HG03565 (cell line): Measurements from ENCODE around the gene CRADD.

Experiments used
- ATAC-seq: cut with Tn5 transposase; IDR thresholded peaks from one replicate; pipeline ENCODE4 v1.9.1; 2021; ENCODE audit warnings: mild to moderate bottlenecking, moderate library complexity; ENCODE audit not compliant: unreplicated experiment

The CRADD gene

DNA sequence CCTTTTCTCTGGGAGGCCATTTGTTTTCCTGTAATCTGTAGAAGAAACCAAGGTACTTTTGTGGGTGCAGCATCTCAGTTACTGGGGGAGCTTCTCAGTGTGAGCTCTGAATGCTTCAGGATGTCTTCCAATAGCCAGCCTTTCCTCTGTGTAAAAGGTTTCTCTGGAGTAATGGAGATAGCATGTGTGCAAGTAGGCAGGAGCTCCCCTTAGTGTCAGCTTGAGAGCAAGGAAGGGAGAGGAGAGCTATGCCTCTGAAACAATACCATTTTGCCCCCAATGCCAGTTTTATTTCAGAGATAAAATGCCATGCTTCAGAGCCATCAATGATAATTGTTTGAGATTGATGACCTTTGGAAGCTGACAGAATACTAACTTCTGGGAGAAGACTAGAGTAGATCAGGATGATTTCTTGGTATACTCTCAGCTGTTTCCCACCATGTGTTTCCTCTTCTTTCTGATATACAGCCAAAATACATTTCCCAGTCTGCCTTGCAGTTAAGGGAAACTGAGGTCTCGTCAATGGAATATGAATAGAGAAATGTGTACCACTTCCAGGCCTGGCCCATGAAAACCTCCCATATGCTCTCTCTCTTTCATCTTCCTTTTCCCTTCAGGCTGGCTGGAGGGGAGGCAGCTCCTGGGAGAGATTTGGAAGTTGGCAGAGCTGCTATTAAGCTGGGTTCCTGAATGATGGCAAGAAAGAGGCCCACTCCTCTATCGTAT, 125.7 kb downstream of the CRADD start:
- no peak for ATAC-seq

DNA sequence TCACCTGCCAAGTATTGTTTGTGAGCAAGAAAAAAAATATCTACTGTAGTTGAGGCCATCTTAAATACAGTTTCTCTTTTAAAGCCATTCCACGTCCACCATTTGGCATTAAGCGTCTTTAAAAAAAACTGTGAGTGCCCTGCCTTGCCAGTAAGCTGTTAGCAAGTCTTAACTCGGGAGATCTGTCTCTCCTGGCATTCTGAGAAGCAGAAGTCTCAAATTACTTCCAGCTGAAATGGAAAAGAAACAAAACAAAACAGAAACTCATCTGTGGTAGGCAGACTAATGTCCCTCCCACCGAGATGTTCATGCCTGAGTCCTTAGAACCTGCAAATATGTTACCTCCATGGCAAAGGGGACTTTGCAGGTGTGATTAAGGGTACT, 126.2 kb downstream of the CRADD start:
- ATAC-seq = no peak

DNA sequence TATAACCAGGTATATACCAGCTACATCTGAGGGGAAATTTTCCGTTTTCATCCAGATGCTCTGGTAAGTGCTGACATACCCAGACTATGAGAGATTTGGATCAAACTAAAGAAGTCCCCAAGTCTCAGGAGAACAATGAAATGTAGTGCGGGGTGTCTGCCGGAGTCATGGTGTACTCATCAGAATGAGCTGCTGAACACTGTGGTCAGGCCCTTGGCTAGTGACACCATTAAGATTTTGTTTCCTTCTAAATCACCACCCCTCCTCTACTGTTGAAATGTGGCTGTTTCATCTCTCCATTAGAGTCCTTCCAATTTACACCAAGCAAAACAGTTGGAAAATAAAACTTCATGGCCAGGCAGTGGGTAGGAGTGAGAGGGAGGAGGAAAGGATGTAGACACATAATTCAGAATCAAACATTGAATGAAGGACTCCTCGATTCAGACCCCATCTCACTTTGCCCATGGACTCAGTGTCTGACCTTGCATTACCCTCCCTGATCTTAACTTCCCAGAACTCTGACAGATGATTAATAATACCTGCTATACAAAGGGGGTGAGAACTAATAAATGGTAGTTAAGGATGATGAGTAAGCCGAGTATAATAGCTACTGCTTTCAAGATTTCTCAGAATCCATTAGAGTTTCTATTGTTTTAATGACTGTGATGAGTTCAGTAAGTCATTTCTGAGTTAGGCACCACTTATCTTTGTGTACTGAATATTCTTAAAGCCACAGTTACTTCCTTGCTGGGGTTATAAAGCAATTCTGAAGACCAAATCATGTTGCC, 127.4 kb downstream of the CRADD start:
- ATAC-seq = no peak

DNA sequence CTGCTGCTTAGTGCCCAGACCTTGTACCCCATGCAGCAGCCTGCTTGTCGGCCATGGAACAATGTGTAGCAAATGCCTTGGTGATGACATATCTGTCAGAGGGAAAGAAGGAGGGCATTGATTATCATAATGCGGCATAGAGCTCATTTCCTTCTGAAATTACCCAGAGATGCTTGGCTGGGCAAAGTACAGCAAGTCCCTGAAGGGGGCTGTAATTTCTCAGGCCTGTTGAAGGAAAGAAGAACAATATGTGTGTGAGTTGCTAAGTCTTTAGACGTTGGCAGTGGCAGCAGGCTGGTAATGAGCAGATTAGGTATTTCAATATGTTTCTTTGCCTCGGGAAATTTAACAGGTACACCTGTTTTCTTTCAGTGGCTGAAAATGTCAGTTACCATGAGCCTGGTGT, 128.6 kb downstream of the CRADD start:
- no peak for ATAC-seq

DNA sequence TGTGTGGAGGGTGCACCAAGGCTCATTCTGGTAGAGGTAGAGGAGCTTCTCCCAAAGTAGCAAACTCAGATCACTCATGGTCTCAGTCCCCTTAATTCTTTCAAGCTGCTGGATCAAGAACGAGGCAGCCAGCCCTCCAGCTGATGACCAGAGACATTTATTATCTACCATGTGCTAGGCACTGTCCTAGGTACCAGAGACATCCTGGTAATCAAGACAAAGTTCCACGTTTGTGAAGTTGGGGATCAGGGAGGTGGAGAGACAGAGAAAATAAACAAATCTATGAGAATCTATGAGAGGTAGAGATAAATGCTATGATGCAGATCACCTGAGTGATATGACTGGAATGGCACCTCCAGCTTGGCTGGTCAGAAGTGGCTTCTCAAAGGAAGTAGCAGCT, 130.2 kb downstream of the CRADD start:
- no peak for ATAC-seq

DNA sequence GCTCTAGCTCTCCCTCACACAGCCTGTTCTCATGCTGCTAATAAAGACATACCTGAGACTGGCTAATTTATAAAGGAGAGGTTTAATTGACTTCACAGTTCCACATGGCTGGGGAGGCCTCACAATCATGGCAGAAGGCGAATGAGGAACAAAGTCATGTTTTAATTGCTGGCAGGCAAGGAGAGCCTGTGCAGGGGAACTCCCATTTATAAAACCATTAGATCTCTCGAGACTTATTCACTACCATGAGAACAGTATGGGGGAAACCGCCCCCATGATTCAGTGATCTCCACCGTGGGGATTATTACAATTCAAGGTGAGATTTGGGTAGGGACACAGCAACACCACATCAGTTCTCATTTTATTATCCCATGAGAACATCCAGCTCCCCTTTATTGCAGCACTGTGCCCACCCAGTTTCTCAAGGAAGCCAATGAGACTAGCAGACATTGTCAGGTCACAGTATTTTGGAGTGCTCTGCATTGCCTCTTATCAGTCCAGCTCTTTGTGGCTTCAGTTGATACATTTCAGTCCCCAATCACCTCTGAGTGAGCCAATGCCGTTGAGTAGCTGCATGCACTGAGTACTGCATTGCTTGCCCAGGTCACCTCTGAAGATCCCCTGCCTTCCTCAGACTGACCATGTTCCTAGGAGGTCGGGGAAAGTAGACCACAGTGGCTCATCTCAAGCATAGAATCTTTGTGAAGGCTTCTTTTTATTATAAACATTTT, 131.2 kb downstream of the CRADD start:
- ATAC-seq = no peak

DNA sequence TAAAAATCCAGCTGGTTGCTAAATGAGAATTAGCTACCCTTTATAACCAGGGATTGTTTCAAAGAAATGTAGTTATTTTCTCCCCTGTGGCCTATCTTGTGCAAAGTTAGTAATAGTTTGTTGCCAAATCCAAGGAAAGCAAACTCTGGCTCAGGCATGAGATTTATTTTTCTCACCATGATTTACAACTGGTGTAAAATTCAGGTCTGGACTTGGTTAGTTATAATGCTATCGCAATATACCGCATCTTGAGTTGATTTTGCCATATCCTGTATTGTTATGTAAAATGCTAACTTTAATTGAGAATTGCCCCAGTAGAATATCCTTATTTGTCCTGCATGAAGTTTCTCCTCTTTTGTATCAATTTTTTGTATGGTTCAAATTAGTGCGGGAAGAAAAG, 135.5 kb downstream of the CRADD start:
- ATAC-seq = no peak

DNA sequence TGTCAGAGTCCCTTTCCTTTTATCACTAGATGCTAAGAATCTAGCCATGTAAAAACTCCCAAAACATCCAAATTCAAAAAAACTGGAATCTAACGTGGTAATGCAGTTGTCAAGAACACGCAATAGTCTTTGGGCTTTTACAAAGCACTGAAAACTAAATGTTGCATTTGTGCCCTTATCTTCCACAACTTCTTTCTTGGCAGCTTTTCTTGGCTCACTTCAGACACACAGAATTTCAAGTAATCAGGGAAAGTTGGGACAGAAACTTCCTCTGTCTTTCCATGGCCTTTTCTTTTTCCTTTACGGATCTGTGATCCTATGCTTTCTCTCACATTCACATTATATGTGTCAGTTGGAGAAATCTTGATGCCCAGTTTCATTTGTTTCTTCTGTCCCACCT, 136.0 kb downstream of the CRADD start:
- no peak for ATAC-seq

DNA sequence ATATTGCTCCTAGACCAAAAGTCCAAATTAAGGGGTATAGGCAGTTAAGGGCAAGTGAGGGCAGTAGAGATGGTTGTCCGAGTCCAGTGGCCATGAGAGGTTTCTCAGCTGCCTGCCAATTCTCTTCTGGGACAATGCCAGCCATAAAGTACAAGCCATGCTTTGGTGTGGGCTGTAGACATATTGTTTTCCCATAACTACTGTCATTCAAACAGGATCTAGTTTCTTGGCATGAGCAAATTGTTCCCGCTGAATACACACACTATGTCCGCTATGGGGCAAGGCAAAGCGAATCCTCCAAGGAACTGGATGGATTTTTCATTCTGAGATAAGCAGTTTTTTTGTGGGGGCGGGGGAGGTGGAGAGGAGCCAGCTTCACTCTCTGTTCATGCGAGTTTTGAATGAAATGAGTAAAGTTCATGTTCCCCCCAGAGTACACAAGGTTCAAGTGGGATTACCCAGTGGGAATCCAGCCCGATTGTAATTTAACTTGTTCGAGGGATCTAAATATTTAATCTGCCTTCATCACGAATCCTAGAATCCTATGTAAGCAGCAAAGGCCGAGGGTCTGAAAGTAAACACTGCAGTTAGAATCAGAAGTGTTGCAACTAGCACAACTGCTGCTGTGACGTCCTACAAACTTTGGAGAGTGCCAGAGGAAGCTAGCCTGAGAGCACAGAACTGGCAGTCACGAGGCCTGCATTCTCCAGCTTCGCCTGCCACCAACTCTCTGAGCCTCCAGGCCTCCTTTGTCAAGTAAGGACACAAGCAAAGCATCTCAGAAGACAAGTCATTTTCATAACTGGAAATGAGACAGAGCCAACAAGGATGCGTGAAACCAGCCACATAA, 137.0 kb downstream of the CRADD start:
- no peak for ATAC-seq

DNA sequence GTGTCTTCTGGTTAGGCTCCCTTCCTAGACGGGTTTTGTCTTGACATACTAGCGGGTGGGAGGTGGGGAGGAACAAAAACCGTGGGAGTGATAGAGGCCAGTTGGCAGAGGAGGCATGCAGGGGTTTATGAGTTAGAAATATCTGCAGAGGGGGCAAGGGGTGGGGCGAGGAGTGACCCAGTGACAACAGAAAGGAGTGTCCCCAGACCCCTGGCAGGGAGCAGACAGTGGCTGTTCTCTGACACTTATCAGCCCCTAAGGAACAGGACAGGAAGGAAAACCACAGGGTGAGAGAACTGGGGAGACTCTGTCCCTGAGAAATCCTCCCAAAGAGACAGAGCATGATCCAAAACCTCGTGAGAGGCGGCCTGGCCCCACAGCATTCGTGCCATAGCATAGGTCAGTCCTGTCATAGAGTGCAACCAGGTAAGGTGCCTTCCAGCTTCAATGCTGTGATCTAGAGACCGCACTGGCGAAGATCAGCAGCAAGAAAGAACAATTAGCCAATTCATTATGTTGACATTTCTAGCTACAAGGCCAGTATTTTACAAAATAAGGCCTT, 141.4 kb downstream of the CRADD start:
- ATAC-seq = no peak

DNA sequence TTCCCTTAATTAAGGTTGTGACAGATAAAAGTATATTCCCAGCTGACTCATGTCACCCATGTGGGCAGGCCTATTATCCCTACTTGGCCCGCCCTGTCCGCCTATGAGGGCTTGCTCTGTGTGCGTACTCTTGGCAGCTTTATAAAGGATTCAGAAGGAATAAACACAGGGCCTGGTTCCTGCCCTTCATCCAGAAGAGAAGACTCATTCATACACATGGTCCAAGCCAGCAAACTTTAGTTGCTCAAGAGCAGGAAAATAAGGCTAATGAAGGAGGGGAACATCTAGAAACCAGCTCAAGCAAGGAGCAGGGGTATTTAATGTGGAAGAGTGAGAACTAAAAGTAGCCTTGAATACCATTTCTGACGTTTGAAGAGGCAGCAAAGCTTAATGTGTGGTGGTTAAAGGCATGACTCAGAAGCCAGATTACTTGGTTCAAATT, 141.9 kb downstream of the CRADD start:
- ATAC-seq = no peak

DNA sequence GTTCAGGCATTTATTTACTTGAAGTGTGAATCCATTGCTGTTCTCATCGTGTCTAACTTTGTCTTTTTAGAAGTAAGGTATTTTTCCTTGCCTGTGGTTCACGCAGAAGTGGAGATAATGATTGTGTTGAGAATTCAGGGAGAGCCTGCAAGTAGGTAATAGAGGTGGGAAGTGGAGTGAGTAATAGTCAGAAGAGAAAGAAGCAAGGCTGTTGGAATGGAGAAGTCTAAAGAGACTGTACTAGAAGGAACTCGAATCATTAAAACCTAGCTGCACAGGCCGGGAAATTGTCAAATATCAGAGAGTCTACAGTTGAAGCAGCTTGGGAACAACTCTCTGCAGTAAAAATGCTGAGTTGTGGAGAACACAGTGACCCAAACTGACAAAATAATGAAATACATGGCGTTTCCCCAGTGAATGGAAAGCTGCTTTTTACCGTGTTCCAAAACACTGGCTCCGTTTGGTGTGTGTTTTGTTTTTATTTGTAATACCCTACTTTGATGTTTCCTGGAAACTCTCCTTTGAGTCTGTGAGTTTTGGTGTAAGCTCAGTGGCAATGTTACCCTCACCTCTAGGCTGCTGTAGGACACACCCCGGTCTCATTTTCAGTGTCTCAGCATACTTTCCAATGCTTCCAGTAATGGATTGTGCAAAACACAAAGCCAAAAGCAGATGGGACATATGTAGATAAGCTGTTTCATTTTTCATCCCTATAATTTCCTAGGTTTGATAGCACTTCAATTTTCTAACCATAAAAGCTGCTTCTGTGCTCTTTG, 146.6 kb downstream of the CRADD start:
- ATAC-seq = no peak

DNA sequence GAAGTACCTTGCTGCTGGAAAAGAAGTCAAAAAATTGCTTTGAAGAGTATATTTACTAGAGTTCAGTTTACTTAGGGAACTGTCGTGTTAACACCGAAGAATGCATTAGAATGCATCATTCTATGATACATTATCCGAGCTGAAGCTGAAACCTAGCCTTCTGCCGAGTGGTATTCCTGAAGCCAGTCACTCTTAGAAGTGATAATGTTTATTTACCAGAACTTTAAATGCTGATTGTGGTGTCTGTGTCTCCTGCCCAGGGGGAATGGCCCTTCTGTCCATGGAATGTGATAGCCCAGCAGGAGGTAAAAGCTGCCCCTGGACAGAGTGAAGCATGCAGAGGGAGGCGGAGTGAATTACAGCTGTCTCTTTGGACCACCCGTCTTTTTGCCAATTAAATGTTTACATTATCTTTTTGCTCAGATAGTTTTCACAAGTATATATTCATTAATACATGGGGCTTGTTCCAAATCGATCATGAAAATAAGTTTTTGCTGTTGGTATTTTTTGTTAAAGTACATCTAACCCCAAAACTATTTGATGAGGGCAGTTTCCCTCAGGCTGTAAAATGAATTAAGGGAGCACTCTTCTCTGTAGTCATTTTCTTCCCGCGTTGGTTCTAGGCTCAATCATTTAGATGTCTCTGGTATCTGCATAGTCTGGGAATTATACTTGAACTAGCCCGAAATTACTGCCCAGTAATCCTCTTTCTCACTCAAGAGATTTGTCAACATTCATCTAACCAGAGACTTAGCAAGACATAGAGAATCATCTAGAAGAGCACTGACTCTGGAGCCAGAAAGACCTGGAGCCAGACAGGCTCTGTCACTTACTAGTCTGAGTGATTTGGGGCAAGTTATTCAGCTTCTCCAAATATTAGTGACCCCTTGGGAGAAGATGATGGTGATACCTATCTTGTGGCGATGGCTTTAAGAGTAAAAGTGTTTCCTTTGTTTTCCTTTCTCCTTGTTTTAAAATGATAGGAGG, 147.6 kb downstream of the CRADD start:
- ATAC-seq = no peak

DNA sequence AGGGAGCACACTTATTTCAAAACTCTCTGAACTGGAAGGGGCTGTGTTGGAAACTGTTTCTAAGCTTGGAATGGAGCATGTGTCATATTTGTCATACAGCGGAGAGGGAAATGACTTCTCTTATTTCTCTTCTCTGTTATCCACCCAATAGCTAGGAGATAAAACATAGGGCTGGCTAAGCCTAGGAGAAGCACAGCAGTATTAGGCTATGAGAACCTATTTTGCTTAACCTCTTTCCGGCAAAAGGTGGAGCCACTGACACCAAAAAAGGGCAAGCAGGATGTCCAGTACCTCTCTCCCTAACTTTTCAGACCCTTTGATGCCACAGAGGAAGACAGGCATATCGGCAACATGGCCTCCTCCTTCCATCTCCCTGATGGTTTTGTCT, 148.3 kb downstream of the CRADD start:
- no peak for ATAC-seq

DNA sequence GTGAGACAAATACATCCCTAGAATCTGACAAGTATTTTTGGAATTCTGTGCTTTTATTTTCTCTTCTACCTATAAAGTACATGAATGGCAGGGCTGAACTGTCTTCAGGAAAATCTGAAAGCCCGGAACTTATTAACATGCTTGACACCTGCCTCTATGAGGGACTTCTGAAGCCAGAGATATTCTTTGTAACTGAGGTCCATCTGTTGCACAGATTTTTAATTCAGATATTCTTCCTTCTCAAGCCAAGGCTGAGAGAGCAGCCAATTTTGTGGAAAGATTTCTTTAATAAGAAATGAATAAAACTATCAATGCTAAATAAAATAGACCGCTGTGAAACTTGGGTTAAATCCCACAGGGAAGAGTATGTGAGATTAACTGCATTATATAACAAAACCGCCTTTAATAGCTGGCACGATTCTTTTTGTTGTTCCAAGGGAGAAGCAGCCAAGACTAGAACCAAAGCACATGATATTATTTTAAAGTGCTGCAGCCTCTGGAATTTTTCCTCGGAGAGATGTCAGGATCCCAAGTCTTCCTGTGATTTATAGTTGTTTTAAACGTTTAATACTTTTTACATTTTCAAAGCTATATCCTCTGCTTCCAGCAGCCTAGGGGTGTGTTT, 148.9 kb downstream of the CRADD start:
- ATAC-seq = no peak

DNA sequence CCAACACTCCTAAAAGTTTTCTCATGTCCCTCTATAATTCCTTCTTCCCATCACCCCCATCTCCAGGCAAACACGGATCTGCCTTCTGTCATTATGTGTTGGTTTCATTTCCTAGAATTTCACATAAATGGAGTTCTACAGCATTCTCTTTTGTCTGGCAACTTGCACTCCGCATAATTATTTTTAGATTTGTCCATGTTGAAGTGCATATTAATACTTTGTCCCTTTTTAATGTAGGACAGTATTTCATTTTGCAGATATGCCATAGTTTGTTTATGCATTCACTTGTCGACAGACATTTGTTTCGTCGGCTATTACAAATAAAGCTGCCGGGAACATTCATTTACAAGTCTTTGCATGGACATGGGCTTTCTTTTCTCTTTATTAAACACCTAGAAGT, 150.0 kb downstream of the CRADD start:
- ATAC-seq = no peak

DNA sequence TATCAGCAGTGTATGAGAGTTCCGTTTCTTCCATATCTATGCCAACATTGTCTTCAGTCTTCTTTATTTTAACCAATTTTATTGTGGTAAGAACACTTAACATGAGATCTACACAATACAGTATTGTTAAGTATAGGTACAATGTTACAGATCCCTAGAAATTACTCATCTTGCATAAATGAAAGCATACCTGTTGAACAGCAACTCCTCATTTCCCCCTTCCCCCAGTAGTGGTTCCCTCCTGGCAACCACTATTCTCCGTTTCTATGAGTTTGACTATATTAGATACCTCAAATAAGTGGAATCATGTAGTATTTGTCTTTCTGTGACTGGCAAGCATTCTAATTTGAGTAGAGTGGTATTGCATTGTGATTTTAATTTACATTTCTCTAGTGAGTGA, 150.5 kb downstream of the CRADD start:
- no peak for ATAC-seq

DNA sequence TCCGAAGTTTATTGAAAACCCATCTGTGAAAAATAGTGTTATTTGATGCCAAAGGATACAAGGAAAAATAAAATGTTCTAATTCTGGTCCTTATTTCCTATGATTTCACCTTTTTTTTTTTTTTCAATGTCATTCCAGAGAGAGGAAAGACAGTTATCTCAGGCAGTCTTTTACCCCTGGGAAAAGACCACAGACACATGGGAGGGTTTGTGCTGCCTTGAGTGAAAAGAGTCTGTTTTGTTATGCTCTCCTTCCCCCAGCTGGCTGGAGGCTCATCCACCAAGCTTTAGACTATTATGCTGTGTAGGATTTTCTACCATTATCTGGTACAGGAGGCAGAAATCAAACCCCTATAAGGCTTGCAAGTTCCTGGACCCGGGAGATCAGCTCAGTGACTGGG, 151.8 kb downstream of the CRADD start:
- ATAC-seq = no peak
